HL-60/S4 (cell line): Measurements from ENCODE around the gene ZC3H7A.

ENCODE experiments used
- in situ Hi-C: fragments of 300-500 bp; cut with MboI; formaldehyde crosslinking; loops from 2 replicates; pipeline ENCODE4 v1.14.3; 2022; ENCODE audit warnings: low sequenced_read_pairs

Gene ZC3H7A

GRCh38 chr16:11708421-11708820 lies 88.6 kb downstream of the ZC3H7A start:
- in situ Hi-C loops = loop anchor here (25.0 kb wide), 1 partner anchor 746 kb away; no protein-coding TSS in a partner anchor

- in situ Hi-C loops = loop anchor here (25.0 kb wide), 1 partner anchor 745 kb away; no protein-coding TSS in a partner anchor
Measured at GRCh38 chr16:11707679-11708197, 89.3 kb downstream of the ZC3H7A start.

- in situ Hi-C loops = loop anchor here (25.0 kb wide), 1 partner anchor 744 kb away; no protein-coding TSS in a partner anchor
Measured at GRCh38 chr16:11706180-11706742, 90.8 kb downstream of the ZC3H7A start.

GRCh38 chr16:11705311-11706025 lies 91.6 kb downstream of the ZC3H7A start:
- in situ Hi-C loops = loop anchor here (25.0 kb wide), 1 partner anchor 743 kb away; no protein-coding TSS in a partner anchor
